HCT116 (cell line): ENCODE data around the gene GMEB2. TPM values are rescaled to one million over a fixed set of nuclear protein-coding genes. Genes with fewer than 3 reads are reported as not detected.

Source experiments
- ATAC-seq: fragments of 200-7000 bp; cut with Tn5 transposase; 2 replicates; pipeline ENCODE4 v1.9.1; 2020; ENCODE audit warnings: mild to moderate bottlenecking, moderate library complexity
- BruUV-seq: library from RNA; stranded (reverse); fragments of 400-500 nt; replicated peaks from 2 replicates; lab custom pipeline; 2021; lab: Mats Ljungman, UMichigan
- CTCF ChIA-PET: fragments of 300-600 bp; sonication (Branson Sonifier 250); formaldehyde crosslinking; loops from one replicate; lab custom pipeline; 2021; ENCODE audit warnings: antibody characterized with exemption; lab: Charles Lee
- POLR2A ChIA-PET: fragments of 300-600, 350-600 bp; sonication (Branson Sonifier 250); formaldehyde crosslinking; loops from one replicate; lab custom pipeline; 2021; ENCODE audit warnings: antibody characterized with exemption; lab: Charles Lee
- RAD21 ChIA-PET, 2 experiments: fragments of 300-600 bp; sonication (Branson Sonifier 250); formaldehyde crosslinking; loops; one replicate each; lab custom pipeline; 2023; ENCODE audit warnings: low total read pairs in 2 of 2; ENCODE audit not compliant: uncharacterized antibody in 2 of 2, unreplicated experiment in 2 of 2, low non-redundant PET in 1 of 2; lab: Charles Lee
- DNase-seq: peaks from one replicate; pipeline ENCODE4 v3.0.0-alpha.2; 2010; ENCODE audit warnings: low read depth, low spot score
- H2AFZ ChIP-seq: fragments of 200-600 bp; shearing (Covaris generic), sonication (generic); 2 replicates; pipeline ENCODE4 v1.6.1; 2017; ENCODE audit warnings: low read depth, mixed run types, mixed read lengths, antibody characterized with exemption, low read length; ENCODE audit not compliant: poor library complexity, severe bottlenecking
- H3K27ac ChIP-seq: 2 replicates; pipeline ENCODE4 v1.5.1; 2012; ENCODE audit warnings: low read depth, low read length
- H3K27me3 ChIP-seq: fragments of 200-600 bp; sonication (generic); 2 replicates; pipeline ENCODE4 v1.6.1; 2016; ENCODE audit warnings: mixed run types, low read length, mixed read lengths; ENCODE audit not compliant: insufficient read depth
- H3K36me3 ChIP-seq, 2 experiments: fragments of 200-500 bp in 1 of 2; fragments of 200-600 bp in 1 of 2; sonication (Bioruptor generic) in 1 of 2; sonication (generic) in 1 of 2; 2 replicates each; pipeline versions ENCODE4 v1.5.1 to v1.6.1; 2014 to 2016; ENCODE audit warnings: low read length in 2 of 2, inconsistent platforms in 1 of 2, mixed read lengths in 1 of 2, mixed run types in 1 of 2; ENCODE audit not compliant: insufficient read depth in 2 of 2, control insufficient read depth in 1 of 2
- H3K4me1 ChIP-seq, 2 experiments: fragments of 200-600 bp in 1 of 2; sonication (generic) in 1 of 2; 2 replicates each; pipeline versions ENCODE4 v1.5.1 to v1.6.1; 2012 to 2017; ENCODE audit warnings: low read length in 2 of 2, inconsistent platforms in 1 of 2, mild to moderate bottlenecking in 1 of 2, mixed read lengths in 1 of 2, mixed run types in 1 of 2, moderate library complexity in 1 of 2; ENCODE audit not compliant: insufficient read depth in 2 of 2, control insufficient read depth in 1 of 2
- H3K4me2 ChIP-seq: fragments of 200-600 bp; sonication (generic); 2 replicates; pipeline ENCODE4 v1.6.1; 2017; ENCODE audit warnings: mixed run types, low read length, mixed read lengths
- H3K4me3 ChIP-seq, 2 experiments: fragments of 200-600 bp in 1 of 2; sonication (generic) in 1 of 2; replicated peaks in 1 of 2; 2 replicates each; pipeline ENCODE4 v1.5.1; 2011 to 2016; ENCODE audit warnings: low read length in 2 of 2, control low read depth in 1 of 2, low read depth in 1 of 2, mild to moderate bottlenecking in 1 of 2, mixed read lengths in 1 of 2, mixed run types in 1 of 2
- H3K79me2 ChIP-seq: fragments of 200-600 bp; sonication (generic); 2 replicates; pipeline ENCODE4 v1.6.1; 2017; ENCODE audit warnings: mild to moderate bottlenecking, mixed run types, low read length, moderate library complexity, mixed read lengths; ENCODE audit not compliant: insufficient read depth
- H3K9ac ChIP-seq: fragments of 200-600 bp; sonication (generic); 2 replicates; pipeline ENCODE4 v1.6.1; 2016; ENCODE audit warnings: low read length, mixed read lengths
- H3K9me2 ChIP-seq: fragments of 200-600 bp; sonication (generic), shearing (Covaris generic); 2 replicates; pipeline ENCODE4 v1.6.1; 2017; ENCODE audit warnings: mixed run types, mild to moderate bottlenecking, moderate library complexity; ENCODE audit not compliant: insufficient read depth
- H3K9me3 ChIP-seq, 2 experiments: fragments of 200-500 bp in 1 of 2; fragments of 200-600 bp in 1 of 2; sonication (Bioruptor generic) in 1 of 2; sonication (generic) in 1 of 2; 2 replicates each; pipeline ENCODE4 v1.6.1; 2014 to 2017; ENCODE audit warnings: low read length in 2 of 2, mixed read lengths in 2 of 2, inconsistent platforms in 1 of 2, low read depth in 1 of 2, mild to moderate bottlenecking in 1 of 2, mixed run types in 1 of 2, moderate library complexity in 1 of 2; ENCODE audit not compliant: control insufficient read depth in 1 of 2, insufficient read depth in 1 of 2
- H4K20me1 ChIP-seq: fragments of 200-600 bp; sonication (generic), shearing (Covaris generic); 2 replicates; pipeline ENCODE4 v1.6.1; 2017; ENCODE audit warnings: mixed run types, mild to moderate bottlenecking, moderate library complexity; ENCODE audit not compliant: insufficient read depth
- CEBPB ChIP-seq: IDR thresholded peaks from 2 replicates; pipeline ENCODE4 v1.6.1; 2012; ENCODE audit warnings: low read depth
- FOSL1 ChIP-seq: IDR thresholded peaks from 2 replicates; pipeline ENCODE4 v1.6.1; 2012; ENCODE audit warnings: low read depth
- SRF ChIP-seq: IDR thresholded peaks from 2 replicates; pipeline ENCODE4 v1.6.1; 2012; ENCODE audit warnings: low read depth
- intact Hi-C: fragments of 100-400 bp; cut with micrococcal nuclease; formaldehyde crosslinking; loops from 2 replicates; pipeline ENCODE4 v1.10.0; 2022
- total RNA-seq: library from RNA; stranded (reverse); gene quantifications from one replicate; pipeline ENCODE4 v1.2.1, GENCODE V29; 2021; ENCODE audit not compliant: unreplicated experiment
- TF ChIP-seq, protein P1 (sequence below): IDR thresholded peaks from 2 replicates; pipeline ENCODE4 v1.6.1; 2012
- TF ChIP-seq, protein P2 (sequence below), 3 experiments: fragments of 200-600 bp in 1 of 3; sonication (generic) in 1 of 3; IDR thresholded peaks in 2 of 3; conservative IDR thresholded peaks in 1 of 3; 2 replicates each; pipeline ENCODE4 v1.5.1; 2012 to 2017; ENCODE audit warnings: low read depth in 2 of 3, low read length in 2 of 3, antibody characterized with exemption in 1 of 3, borderline replicate concordance in 1 of 3, control low read depth in 1 of 3, mild to moderate bottlenecking in 1 of 3, mixed read lengths in 1 of 3, mixed run types in 1 of 3, moderate library complexity in 1 of 3; ENCODE audit not compliant: insufficient read depth in 1 of 3

GMEB2 gene
- total RNA-seq, 1 experiment from 2014 or later = 13.9 TPM

DNA sequence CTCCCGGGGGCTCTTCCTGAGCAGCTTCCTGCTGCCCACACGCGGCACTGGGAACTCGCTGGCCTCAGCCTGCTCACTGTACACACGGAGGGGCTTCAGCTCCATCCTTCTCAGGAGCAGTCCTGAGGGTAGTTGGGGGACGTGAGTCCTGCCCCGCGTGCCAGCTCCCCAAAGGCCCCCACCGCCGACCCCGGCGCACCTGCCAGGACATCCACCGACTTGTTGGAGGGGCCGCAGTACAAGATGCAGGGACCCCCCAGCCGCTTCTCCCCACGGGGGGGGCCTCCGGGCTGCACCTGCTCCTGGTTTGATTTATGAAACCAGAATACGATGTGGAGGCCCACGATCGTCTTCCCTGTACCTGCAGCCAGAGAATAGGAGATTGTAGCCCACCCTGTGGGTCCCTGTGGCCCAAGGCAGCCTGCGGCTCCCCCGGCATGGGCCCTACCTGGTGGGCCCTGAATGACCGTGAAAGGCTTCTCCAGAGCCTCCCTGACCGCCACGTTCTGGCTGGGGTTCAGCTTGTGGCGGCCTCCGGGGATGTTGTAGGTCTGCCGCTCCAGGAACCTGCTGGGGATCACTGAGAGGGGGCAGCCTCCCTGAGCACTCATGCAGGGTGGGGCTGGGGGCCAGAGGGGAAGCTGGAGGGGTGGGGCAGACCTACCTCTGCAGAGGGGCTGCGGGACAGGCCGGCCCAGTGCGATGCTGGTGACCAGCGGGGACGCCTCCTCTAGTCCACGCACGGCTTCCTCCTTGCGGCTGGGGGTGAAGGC, 65.1 kb downstream of the GMEB2 start:
- DNase-seq (no peak), ATAC-seq (no peak)
- BruUV-seq = no TSS peak
- POLR2A ChIA-PET = interaction anchor here (0.6 kb wide), 1 partner anchor 20 kb away, joined by 3 read pairs; no protein-coding TSS in a partner anchor
- H3K4me2 ChIP-seq = no peak overlapping the region
- H3K4me3 ChIP-seq = no peak overlapping the region
- no peaks in the 10 kb centered on the region for H3K9me3 ChIP-seq
- no peaks in the 10 kb centered on the region for H3K27me3 ChIP-seq
- CTCF ChIA-PET = no interaction called here
- H3K9me2 ChIP-seq = no peaks in the 10 kb centered on the region
- no peaks in the 10 kb centered on the region for H3K79me2 ChIP-seq
- H2AFZ ChIP-seq = no peak overlapping the region
- RAD21 ChIA-PET = no interaction called here
- H3K4me1 ChIP-seq = no peaks in the 10 kb centered on the region
- H4K20me1 ChIP-seq = no peaks in the 10 kb centered on the region
- no peak overlapping the region for H3K9ac ChIP-seq
- no peak overlapping the region for H3K27ac ChIP-seq
- TF ChIP-seq, protein P1, sequence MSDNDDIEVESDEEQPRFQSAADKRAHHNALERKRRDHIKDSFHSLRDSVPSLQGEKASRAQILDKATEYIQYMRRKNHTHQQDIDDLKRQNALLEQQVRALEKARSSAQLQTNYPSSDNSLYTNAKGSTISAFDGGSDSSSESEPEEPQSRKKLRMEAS = no peak
- no peak for TF ChIP-seq FOSL1
- TF ChIP-seq SRF = no peak
- TF ChIP-seq, protein P2, sequence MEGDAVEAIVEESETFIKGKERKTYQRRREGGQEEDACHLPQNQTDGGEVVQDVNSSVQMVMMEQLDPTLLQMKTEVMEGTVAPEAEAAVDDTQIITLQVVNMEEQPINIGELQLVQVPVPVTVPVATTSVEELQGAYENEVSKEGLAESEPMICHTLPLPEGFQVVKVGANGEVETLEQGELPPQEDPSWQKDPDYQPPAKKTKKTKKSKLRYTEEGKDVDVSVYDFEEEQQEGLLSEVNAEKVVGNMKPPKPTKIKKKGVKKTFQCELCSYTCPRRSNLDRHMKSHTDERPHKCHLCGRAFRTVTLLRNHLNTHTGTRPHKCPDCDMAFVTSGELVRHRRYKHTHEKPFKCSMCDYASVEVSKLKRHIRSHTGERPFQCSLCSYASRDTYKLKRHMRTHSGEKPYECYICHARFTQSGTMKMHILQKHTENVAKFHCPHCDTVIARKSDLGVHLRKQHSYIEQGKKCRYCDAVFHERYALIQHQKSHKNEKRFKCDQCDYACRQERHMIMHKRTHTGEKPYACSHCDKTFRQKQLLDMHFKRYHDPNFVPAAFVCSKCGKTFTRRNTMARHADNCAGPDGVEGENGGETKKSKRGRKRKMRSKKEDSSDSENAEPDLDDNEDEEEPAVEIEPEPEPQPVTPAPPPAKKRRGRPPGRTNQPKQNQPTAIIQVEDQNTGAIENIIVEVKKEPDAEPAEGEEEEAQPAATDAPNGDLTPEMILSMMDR (IDR thresholded peaks at IDR 0.05 in 2 of 3, conservative IDR thresholded peaks at IDR 0.05 in 1 of 3; ENCODE audit: borderline replicate concordance in 1 of 3, insufficient read depth in 1 of 3, low read depth in 2 of 3, low read length in 2 of 3) = no peak
- no peak for TF ChIP-seq CEBPB
- intact Hi-C loops = no loop called here
- no peaks in the 10 kb centered on the region; a peak in 3 of 4 replicates for H3K36me3 ChIP-seq
